GM06990 (cell line): Measurements from ENCODE around the gene CEP97.

Experiments
- DNase-seq: peaks from one replicate; pipeline ENCODE4 v3.0.0-alpha.2; 2011; ENCODE audit not compliant: insufficient read length; ENCODE audit errors: extremely low read depth
- H3K27me3 ChIP-seq: replicated peaks from 2 replicates; pipeline ENCODE4 v1.6.0; 2011; ENCODE audit warnings: low read length; ENCODE audit not compliant: control insufficient read depth, insufficient read depth
- H3K36me3 ChIP-seq: 2 replicates; pipeline ENCODE4 v1.5.1; 2011; ENCODE audit warnings: low read length; ENCODE audit not compliant: control insufficient read depth, insufficient read depth
- H3K4me3 ChIP-seq: replicated peaks from 2 replicates; pipeline ENCODE4 v1.5.1; 2011; ENCODE audit warnings: low read depth, mild to moderate bottlenecking, control low read depth, low read length
- CTCF ChIP-seq: IDR thresholded peaks from 2 replicates; pipeline ENCODE4 v1.5.1; 2011; ENCODE audit warnings: low read length, control low read depth, mild to moderate bottlenecking, inconsistent platforms; ENCODE audit not compliant: insufficient read depth, poor library complexity, severe bottlenecking

Gene CEP97

DNA sequence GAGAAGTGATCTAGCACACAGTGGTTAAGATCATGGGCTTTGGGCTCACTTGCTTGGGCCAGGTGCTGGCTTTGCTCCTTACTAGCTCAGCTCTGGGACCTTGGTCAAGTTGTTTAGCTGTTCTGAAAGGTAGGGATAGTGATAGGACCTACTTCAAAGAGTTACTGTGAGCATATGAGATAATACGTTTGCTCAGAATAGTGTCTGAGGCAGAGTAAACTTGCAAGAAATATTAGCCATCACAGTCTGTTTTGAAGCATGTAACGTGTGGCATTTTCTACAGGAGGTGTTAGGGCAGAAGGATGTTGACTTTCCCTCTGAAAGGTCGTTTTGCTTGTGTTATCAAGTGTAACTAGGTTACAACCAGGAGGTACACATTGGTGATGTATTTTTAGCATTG is 90.4 kb downstream of the CEP97 start:
- Histone ChIP-seq H3K27me3 (no peaks in the 10 kb centered on the region), H3K36me3 (peaks cover 2% of the 10 kb centered on the region; the same call in 1 of the 2 replicates), H3K4me3 (no peak overlapping the region)
- TF ChIP-seq CTCF: no peak
- no peak for DNase-seq

GRCh38 chr3:101816215-101817149 is 92.1 kb downstream of the CEP97 start:
- Histone ChIP-seq H3K27me3 (no peaks in the 10 kb centered on the region), H3K36me3 (peaks cover 2% of the 10 kb centered on the region; the same call in 1 of the 2 replicates), H3K4me3 (no peak overlapping the region)
- TF ChIP-seq CTCF: no peak
- no peak for DNase-seq

GRCh38 chr3:101817992-101818391 is 93.6 kb downstream of the CEP97 start:
- Histone ChIP-seq H3K4me3 (no peak overlapping the region), H3K27me3 (no peaks in the 10 kb centered on the region), H3K36me3 (peaks cover 2% of the 10 kb centered on the region; the same call in 1 of the 2 replicates)
- no peak for TF ChIP-seq CTCF
- no peak for DNase-seq

GRCh38 chr3:101819649-101820206 is 95.3 kb downstream of the CEP97 start:
- no peak for DNase-seq
- Histone ChIP-seq H3K36me3 (peaks cover 2% of the 10 kb centered on the region; the same call in 1 of the 2 replicates), H3K4me3 (no peak overlapping the region), H3K27me3 (no peaks in the 10 kb centered on the region)
- TF ChIP-seq CTCF: no peak
